Ascending aorta (tissue), 2 donors: Measurements from ENCODE around the gene ZBTB34. TPM values are rescaled to one million over a fixed set of nuclear protein-coding genes. Genes with fewer than 3 reads are reported as not detected.
"Not testable (repeated sequence)": the region's sequence is repeated elsewhere in the genome, so short reads cannot be mapped to it uniquely, and the experiment has no call there.

Source experiments
- DNase-seq, 2 donors: peaks; one replicate each; pipeline ENCODE4 v3.0.0-alpha.2; 2019; ENCODE audit warnings: low spot score in 2 of 2
- H3K27ac ChIP-seq, 2 donors: fragments of 200-600 bp; sonication (generic); one replicate each; pipeline ENCODE4 v1.5.1; 2016 to 2017; ENCODE audit warnings: mild to moderate bottlenecking in 1 of 2
- H3K27me3 ChIP-seq: fragments of 200-600 bp; sonication (generic); one replicate; pipeline ENCODE4 v1.5.1; 2017
- H3K36me3 ChIP-seq, 2 donors: fragments of 200-600 bp; sonication (generic); one replicate each; pipeline ENCODE4 v1.5.1; 2016
- H3K4me1 ChIP-seq, 2 donors: fragments of 200-600 bp; sonication (generic); one replicate each; pipeline ENCODE4 v1.5.1; 2016 to 2017; ENCODE audit warnings: mild to moderate bottlenecking in 1 of 2
- H3K4me3 ChIP-seq, 2 donors: fragments of 200-600 bp; sonication (generic); one replicate each; pipeline ENCODE4 v1.5.1; 2016 to 2017; ENCODE audit warnings: mild to moderate bottlenecking in 1 of 2
- H3K9me3 ChIP-seq, 2 donors: fragments of 200-600 bp; sonication (generic); one replicate each; pipeline ENCODE4 v1.5.1; 2016
- intact Hi-C: fragments of 100-400 bp; cut with DNase I; formaldehyde crosslinking; loops from one replicate; pipeline ENCODE4 v1.15.1; 2023
- total RNA-seq: library from RNA; depleted of rRNA; stranded (reverse); fragments of >200 nt; gene quantifications from one replicate; pipeline ENCODE4 v1.1.0, GENCODE V29; 2016
- TF ChIP-seq, protein P1 (sequence below), 3 experiments: fragments of 200-600 bp in 2 of 3; fragments of 450-650 bp in 1 of 3; sonication (generic) in 2 of 3; IDR thresholded peaks; one replicate each; pipeline ENCODE4 v1.5.1; 2016 to 2019; ENCODE audit warnings: antibody characterized with exemption in 3 of 3, mild to moderate bottlenecking in 1 of 3, moderate library complexity in 1 of 3

Gene ZBTB34, protein sequence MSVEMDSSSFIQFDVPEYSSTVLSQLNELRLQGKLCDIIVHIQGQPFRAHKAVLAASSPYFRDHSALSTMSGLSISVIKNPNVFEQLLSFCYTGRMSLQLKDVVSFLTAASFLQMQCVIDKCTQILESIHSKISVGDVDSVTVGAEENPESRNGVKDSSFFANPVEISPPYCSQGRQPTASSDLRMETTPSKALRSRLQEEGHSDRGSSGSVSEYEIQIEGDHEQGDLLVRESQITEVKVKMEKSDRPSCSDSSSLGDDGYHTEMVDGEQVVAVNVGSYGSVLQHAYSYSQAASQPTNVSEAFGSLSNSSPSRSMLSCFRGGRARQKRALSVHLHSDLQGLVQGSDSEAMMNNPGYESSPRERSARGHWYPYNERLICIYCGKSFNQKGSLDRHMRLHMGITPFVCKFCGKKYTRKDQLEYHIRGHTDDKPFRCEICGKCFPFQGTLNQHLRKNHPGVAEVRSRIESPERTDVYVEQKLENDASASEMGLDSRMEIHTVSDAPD
- total RNA-seq = 8.9 TPM

DNA sequence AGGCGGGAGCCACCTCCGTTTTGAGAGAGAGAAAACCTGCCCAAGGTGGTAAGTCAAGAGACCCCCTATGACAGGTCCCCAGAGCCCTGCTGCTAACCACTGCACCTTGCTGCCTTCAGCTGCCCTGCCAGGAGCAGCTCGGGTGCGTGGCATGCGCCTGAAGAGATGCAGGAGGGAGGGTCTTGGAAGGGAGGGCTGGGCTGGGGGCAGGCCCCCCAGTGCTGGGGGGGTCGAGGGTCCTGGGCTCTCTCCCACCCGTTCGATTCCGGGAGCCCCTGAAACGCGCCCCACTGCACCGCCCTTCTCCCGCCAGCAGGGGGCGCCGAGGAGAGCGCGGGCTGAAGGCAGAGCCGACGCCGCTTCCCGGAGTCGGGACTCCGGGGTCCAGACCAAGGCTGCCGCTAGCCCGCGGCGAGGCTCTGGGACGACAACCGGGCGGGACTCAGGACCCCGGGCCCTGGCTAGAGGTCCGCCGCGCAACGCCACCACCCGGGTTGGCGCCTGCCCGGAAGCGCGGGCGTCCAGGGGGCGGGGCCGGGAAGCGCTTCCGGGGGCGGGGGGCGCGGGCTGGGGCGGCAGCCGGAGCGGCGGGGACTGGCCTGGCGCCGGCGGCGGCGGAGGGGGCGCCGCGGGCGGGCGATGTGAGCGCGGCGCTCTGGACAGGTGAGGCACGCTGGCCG is at the start of gene ZBTB34:
ZBTB34 (plus strand) TSS at position 563 of the 680 bp plus-strand sequence. CDS start 18,761 bp downstream, outside the sequence.
- no peaks in the 10 kb centered on the region for H3K9me3 ChIP-seq
- no peaks in the 10 kb centered on the region for H3K27me3 ChIP-seq
- TF ChIP-seq, protein P1, sequence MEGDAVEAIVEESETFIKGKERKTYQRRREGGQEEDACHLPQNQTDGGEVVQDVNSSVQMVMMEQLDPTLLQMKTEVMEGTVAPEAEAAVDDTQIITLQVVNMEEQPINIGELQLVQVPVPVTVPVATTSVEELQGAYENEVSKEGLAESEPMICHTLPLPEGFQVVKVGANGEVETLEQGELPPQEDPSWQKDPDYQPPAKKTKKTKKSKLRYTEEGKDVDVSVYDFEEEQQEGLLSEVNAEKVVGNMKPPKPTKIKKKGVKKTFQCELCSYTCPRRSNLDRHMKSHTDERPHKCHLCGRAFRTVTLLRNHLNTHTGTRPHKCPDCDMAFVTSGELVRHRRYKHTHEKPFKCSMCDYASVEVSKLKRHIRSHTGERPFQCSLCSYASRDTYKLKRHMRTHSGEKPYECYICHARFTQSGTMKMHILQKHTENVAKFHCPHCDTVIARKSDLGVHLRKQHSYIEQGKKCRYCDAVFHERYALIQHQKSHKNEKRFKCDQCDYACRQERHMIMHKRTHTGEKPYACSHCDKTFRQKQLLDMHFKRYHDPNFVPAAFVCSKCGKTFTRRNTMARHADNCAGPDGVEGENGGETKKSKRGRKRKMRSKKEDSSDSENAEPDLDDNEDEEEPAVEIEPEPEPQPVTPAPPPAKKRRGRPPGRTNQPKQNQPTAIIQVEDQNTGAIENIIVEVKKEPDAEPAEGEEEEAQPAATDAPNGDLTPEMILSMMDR (IDR thresholded peaks at IDR 0.05) = peak; percentile 99 to 100 (median 100)
- H3K4me3 ChIP-seq = peak within 1 kb of the TSS; percentile 97 to 99
- H3K36me3 ChIP-seq = peaks cover 0 to 7% of the 10 kb centered on the region in 2 donors
- peaks cover 3 to 11% of the 10 kb centered on the region in 2 donors for H3K4me1 ChIP-seq
- intact Hi-C loops = loop anchor here (2.0 to 5.0 kb wide), 3 partner anchors 55 to 337 kb away; partner anchors contain the start of genes RALGPS1 and ZBTB43
- peak within 1 kb of the TSS; percentile 90 to 97 for H3K27ac ChIP-seq
- DNase-seq = peak in 1 of 2 donors; percentile 82

DNA sequence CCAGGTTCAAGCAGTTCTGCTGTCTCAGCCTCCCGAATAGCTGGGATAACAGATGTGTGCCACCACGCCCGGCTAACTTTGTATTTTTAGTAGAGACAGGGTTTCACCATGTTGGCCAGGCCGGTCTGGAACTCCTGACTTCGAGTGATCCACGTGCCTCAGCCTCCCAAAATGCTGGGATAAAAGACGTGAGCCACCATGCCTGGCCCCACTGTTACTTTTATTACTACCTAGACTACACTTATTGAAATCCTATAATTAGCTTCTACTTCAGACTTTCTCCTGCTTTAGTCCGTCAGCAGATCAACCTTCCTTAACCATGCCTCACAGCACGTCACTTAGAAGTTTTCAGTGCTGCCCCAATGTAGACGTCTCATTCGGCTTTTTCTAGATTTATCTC is 47.4 kb upstream of the ZBTB34 start:
- DNase-seq = peak in 1 of 2 donors; percentile 42
- Histone ChIP-seq H3K4me1 (no peaks in the 10 kb centered on the region), H3K27me3 (no peaks in the 10 kb centered on the region), H3K27ac (no peak overlapping the region), H3K9me3 (peaks cover 8 to 11% of the 10 kb centered on the region in 2 donors), H3K4me3 (no peak overlapping the region), H3K36me3 (peaks cover 36 to 49% of the 10 kb centered on the region in 2 donors)
- intact Hi-C loops = no loop called here
- TF ChIP-seq, protein P1 (IDR thresholded peaks at IDR 0.05) = no peak

DNA sequence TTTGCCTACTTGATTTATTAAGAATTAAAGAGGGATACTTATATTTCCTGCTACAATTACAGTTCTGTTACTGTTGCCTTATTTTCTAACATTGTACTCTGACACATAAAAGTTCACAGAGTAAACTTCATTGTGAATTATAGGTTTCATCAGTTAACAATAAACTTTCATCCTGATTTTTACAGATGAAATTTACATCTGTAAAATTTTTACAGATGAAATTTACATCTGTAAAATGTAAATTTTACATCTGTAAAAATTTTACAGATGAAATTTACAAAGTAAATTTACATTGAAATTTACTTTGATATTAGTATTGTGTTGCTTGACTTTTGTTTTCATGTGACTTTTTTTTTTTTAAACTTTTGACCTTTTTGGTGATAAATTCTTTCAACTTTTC is 46.3 kb upstream of the ZBTB34 start:
- intact Hi-C loops = no loop called here
- Histone ChIP-seq H3K4me3 (no peak overlapping the region), H3K4me1 (no peaks in the 10 kb centered on the region), H3K9me3 (peaks cover 8 to 21% of the 10 kb centered on the region in 2 donors), H3K36me3 (peaks cover 45 to 56% of the 10 kb centered on the region in 2 donors), H3K27ac (no peak overlapping the region), H3K27me3 (no peaks in the 10 kb centered on the region)
- TF ChIP-seq, protein P1 (IDR thresholded peaks at IDR 0.05) = no peak
- DNase-seq = no peak

DNA sequence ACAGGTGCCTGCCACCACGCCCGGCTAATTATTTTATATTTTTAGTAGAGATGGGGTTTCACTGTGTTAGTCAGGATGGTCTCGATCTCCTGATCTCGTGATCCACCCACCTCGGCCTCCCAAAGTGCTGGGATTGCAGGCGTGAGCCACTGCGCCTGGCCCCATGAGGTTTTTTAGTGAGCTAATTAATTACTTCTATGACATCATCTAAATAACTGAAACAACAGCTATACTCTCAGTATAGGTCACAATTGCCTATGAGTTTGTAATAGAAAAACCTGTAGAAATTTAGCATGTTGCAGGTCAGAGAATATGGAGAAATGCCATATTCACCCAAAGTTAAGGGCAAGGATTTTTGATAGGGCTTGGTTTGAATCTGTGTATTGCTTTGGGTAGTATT is 42.8 kb upstream of the ZBTB34 start:
- H3K27ac ChIP-seq, H3K4me3 ChIP-seq, H3K4me1 ChIP-seq, H3K27me3 ChIP-seq, intact Hi-C loops, DNase-seq: not testable (repeated sequence)
- H3K36me3 ChIP-seq = peaks cover 28 to 43% of the 10 kb centered on the region in 2 donors
- peaks cover 8 to 35% of the 10 kb centered on the region in 2 donors for H3K9me3 ChIP-seq

DNA sequence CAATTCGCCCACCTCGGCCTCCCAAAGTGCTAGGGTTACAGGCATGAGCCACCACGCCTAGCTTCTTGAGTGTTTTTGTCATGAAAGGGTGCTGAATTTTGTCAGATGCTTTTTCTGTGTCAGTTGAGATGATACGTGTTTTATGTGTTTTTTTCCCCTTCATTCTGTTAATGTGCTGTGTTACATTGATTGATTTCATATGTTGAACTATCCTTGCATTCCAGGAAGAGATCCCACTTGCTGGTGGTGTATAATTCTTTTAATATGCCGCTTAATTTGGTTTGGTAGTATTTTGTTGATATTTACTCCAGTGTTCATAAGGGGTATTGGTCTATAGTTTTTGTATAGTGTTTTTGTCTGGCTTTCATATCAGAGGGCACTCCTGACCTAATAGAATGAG is 42.0 kb upstream of the ZBTB34 start:
- peaks cover 21 to 44% of the 10 kb centered on the region in 2 donors for H3K36me3 ChIP-seq
- H3K9me3 ChIP-seq = peaks cover 8 to 35% of the 10 kb centered on the region in 2 donors
- H3K4me1 ChIP-seq = peaks cover 0 to 4% of the 10 kb centered on the region in 2 donors
- no peak for DNase-seq
- no peaks in the 10 kb centered on the region for H3K27me3 ChIP-seq
- no peak overlapping the region for H3K4me3 ChIP-seq
- intact Hi-C loops = no loop called here
- H3K27ac ChIP-seq = no peak overlapping the region
- TF ChIP-seq, protein P1 (IDR thresholded peaks at IDR 0.05) = no peak
